Activated gamma-delta T cell (primary cell): ENCODE measurements around the gene PARN.
"Not testable (repeated sequence)": the region's sequence is repeated elsewhere in the genome, so short reads cannot be mapped to it uniquely, and the experiment has no call there.

ENCODE experiments used
- DNase-seq: peaks from one replicate; lab custom pipeline; 2025; lab: John Stamatoyannopoulos, UW

Gene PARN

DNA sequence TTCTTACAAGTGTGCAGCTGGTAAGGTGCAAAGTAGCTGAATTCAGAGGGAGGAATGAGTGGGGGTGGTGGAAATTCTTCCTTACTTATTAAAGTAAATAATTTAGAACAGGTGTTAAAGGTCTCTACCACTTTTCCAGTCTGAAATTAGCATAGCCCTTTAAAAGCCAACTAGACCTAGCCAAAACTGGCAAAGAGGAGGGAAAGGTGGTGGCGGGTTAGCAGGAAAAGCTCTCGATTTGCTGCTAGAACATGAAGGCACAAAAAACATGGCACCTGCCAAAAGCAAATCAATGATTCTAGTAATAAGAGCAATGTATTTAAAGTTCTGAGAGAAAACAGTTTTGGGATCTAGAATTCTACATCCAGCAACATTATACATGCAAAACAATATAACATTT, 157.7 kb downstream of the PARN start:
- DNase-seq: no peak

GRCh38 chr16:14470788-14471187, 159.3 kb downstream of the PARN start:
- DNase-seq: no peak

DNA sequence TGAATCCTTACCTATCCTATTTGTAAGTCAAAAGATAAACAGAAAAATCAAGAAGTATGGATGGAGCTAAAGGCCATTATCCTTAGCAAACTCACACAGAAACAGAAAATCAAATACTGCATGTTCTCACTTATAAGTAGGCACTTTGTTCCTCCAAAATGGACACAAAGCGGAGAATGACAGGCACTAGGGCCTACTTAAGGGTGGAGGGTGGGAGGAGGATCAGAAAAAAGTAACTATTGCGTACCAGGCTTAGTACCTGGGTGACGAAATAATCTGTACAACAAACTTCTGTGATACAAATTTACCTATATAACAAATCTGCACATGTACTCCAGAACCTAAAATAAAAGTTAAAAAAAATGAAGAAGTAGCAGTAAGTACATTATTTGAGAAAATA, 164.3 kb downstream of the PARN start:
- DNase-seq: no peak

DNA sequence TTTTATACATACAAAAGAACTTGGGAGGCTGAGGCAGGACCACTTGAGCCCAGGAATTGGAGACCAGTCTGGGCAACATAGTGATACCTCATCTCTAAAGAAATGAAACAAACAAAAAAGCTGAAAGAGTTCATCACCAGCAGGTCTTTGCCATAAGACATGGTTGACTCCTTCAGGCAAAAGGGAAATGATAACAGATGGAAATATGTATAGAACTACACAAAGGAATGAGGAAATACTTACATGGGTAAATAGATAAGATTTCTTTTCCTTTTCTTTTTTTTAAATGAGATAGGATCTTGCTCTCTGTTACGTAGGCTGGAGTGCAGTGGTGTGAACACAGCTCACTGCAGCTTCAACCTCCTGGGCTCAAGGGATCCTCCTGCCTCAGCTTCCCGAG, 165.3 kb downstream of the PARN start:
- no peak for DNase-seq

- no peak for DNase-seq
Measured at GRCh38 chr16:14464192-14464591, 165.9 kb downstream of the PARN start.

GRCh38 chr16:14462811-14463210, 167.2 kb downstream of the PARN start:
- no peak for DNase-seq

- DNase-seq: no peak
Measured at GRCh38 chr16:14460726-14461125, 169.3 kb downstream of the PARN start.

DNA sequence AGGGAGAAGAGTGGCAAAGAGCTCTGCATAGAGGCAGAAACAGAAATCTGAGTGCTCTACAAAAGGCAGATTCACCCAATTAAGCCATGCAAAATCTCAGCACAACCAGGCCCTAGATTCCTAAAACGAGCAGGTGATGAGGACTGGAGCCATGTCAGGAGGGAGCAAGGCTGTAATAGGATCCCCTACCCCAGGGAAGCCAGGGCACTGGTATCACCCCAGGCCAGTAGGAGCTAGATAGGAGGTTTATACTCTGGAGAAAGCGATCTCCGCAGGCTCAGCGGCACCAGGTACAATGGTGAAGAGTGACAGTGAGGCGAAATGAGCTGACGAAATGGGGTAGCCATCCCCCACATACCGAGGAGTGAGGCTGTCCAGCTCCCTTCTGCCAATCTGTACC, 171.5 kb downstream of the PARN start:
- no peak for DNase-seq

- DNase-seq: no peak
Measured at GRCh38 chr16:14456793-14457481, 173.1 kb downstream of the PARN start.

DNA sequence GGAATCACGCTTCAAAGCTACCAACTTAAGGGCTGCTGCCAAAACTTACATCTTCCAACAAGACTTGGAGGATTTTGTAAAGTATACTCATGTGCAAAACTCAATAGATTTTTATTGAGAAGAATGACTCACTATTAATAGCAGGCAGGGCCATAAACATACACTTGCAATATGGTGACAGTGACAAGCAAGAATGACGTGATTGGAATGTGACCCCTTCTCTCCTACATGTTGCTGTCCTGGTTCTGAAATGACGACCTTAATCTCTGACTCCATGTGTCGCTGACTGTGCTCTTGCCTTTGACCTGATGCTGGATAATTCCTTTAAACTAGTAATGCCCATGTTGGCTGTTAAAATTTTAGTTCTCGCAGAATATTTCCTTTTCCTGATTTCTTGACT, 174.5 kb downstream of the PARN start:
- DNase-seq: no peak

- DNase-seq: no peak
Measured at GRCh38 chr16:14454391-14454790, 175.7 kb downstream of the PARN start.

DNA sequence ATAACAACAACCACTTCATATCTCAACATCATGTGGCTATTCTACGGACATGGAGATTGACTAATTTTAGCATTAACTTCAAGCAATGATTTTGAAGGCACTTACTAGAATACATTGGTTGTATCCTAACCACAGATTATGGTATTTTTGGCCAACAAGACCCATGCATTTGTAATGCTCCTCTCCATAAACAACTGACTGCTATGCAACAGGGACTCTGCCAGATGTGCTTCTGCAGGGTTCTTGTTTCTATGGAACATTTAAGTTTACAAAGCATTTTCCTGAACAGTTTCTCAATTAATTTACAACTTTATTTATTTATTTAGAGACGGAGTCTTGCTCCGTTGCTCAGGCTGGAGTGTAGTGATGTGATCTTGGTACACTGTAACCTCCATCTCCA, 178.0 kb downstream of the PARN start:
- no peak for DNase-seq

DNA sequence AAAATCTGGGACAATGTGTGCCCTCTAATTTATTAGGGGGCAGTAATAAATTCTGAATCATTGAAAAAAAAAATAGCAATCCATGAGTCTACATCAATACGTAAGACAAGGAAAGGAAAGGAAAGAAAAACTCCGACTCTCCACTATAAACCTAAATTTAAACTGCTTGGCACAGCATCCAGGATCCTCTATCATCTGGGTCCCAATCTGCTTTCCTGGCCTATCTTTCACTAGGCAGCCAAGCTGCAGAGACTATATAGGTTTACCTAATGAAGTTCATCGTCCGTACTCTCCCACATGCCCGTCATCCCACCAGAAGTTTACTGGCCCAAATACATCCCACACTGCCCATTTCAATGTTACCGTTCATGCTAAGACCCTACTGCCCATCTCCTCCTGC, 179.2 kb downstream of the PARN start:
- DNase-seq: no peak

GRCh38 chr16:14449790-14450480, 180.1 kb downstream of the PARN start:
- DNase-seq: no peak

GRCh38 chr16:14449334-14449733, 180.7 kb downstream of the PARN start:
- DNase-seq: no peak

- no peak for DNase-seq
Measured at GRCh38 chr16:14448879-14449278, 181.2 kb downstream of the PARN start.

- DNase-seq: no peak
Measured at GRCh38 chr16:14447783-14448182, 182.3 kb downstream of the PARN start.

- no peak for DNase-seq
Measured at GRCh38 chr16:14446796-14447195, 183.3 kb downstream of the PARN start.

GRCh38 chr16:14445937-14446715, 183.9 kb downstream of the PARN start:
- no peak for DNase-seq

- no peak for DNase-seq
Measured at GRCh38 chr16:14444979-14445810, 184.9 kb downstream of the PARN start.

DNA sequence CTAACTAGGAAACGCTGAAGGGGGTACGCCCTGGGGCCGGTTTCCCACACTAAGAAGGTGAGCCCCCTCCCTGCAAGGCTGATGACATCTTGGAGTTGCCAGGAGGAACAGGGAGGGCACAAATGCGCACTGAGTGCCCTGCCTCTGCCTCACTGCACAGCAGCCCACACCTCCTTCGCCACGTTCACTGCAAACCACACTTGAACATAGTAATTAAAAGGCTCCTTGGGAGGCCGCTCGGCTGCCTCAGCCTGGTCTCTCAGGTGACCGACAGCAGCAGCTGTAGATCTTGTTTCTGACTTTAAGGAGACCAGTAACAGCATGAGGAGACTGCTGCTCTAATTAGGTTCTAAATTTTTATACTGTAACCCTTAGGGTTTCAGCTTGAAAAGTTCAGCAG, 188.5 kb downstream of the PARN start:
- DNase-seq: not testable (repeated sequence)

DNA sequence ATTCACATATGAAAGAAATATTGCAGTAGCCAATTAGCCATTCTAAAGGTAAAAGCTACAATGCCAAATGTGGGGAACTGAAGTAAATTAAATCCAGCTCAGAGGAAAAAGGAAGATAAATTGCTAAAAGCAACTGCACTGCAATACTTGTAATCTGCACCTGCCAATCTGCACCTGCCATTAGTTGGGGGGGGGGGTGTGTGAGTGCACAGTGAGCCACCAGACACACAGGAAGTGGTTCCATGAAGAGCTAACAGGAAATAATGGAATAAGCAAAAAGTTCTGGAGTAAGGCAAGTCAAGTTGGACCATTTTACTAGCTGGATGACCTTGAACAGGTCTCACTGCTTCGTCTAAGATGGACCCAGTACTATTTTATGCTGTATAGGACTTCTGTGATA, 191.8 kb downstream of the PARN start:
- DNase-seq: no peak
